GM04503 (cell line): ENCODE data around the gene CHMP6.
"Not testable (repeated sequence)": the region's sequence is repeated elsewhere in the genome, so short reads cannot be mapped to it uniquely, and the experiment has no call there.

Experiments
- DNase-seq: peaks from one replicate; pipeline ENCODE4 v3.0.0-alpha.2; 2012; ENCODE audit warnings: low read depth

The CHMP6 gene

DNA sequence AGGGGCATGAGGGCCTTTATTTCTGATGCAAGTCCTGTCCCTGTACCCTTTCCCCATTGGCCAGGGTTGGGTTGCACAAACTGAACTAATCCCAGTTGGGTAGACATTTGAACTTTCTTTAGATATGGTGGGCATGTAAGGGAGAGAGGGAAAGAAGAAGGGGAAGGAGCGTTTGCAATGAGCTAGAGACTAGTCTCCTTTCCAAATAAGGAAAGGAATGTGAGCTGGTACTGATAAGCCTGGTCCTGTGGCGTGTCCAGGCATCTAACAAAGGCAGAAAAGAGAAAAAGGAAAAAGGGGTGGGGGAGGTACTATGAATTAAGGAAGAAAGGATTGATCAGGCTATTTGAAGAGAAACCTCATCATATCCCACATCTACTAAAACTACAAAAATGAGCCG is 20.3 kb downstream of the CHMP6 start:
- no peak for DNase-seq

DNA sequence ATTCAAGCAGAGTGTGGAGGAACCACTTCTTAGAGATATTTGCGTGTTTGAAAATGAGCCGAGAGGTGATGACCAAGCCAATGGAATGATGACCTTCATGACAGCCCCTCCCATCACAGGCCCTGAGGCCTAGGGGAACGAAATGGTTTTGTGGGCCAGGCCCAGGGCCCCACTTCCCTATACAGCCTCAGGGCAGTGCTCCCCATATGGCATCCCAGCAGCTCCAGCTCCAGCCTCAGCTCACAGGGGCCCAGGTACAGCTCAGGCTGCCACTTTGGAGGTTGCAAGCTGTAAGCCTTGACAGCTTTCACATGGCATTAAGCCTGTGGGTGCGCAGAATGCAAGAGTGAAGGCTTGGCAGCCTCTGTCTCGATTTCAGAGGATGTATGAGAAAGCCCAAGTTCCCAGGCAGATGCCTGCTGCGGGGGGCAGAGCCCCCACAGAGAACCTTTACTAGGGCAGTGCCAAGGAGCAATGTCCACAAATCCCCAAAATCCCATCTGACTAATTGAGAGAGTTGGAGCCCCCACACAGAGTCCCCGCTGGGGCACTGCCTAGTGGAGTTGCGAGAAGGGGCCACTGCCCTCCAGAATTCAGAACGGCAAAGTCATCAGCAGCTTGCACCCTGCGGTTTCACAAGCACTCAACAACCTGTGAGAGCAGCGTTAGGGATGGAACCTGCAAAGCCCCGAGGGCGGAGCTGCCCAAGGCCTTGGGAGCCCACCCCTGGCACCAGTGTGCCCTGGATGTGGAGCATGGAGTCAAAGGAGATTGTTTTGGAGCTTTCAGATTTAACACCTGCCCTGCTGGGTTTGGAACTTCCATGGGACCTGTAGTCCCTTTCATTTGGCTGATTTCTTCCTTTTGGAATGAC is 21.2 kb downstream of the CHMP6 start:
- DNase-seq, result no peak

GRCh38 chr17:81013642-81014041 is 22.0 kb downstream of the CHMP6 start:
- no peak for DNase-seq

- DNase-seq, result no peak
These were observed 23.5 kb downstream of the CHMP6 start for GRCh38 chr17:81015136-81015535.

GRCh38 chr17:81016575-81016974 is 24.9 kb downstream of the CHMP6 start:
- DNase-seq, result no peak

GRCh38 chr17:81017330-81017729 is 25.7 kb downstream of the CHMP6 start:
- DNase-seq, result not testable (repeated sequence)

- no peak for DNase-seq
These were observed 26.6 kb downstream of the CHMP6 start for GRCh38 chr17:81018044-81018802.

GRCh38 chr17:81019563-81020442 is 28.2 kb downstream of the CHMP6 start:
- no peak for DNase-seq

DNA sequence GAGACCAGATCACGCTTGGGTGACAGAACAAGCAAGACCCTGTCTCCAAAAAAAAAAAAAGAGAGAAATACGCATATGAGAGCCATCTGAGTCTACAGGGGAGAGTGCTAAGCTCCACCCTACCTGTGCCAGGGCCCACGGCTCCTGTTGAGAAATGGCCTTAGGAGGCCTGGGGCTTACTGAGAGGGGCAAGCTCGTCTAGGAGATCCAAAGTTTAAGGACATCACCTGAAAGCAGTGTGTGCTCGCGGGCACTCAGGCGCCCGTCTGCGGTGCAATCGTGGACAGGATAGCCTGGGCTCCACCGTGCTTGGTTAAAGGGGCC is 28.8 kb downstream of the CHMP6 start:
- DNase-seq, result no peak

DNA sequence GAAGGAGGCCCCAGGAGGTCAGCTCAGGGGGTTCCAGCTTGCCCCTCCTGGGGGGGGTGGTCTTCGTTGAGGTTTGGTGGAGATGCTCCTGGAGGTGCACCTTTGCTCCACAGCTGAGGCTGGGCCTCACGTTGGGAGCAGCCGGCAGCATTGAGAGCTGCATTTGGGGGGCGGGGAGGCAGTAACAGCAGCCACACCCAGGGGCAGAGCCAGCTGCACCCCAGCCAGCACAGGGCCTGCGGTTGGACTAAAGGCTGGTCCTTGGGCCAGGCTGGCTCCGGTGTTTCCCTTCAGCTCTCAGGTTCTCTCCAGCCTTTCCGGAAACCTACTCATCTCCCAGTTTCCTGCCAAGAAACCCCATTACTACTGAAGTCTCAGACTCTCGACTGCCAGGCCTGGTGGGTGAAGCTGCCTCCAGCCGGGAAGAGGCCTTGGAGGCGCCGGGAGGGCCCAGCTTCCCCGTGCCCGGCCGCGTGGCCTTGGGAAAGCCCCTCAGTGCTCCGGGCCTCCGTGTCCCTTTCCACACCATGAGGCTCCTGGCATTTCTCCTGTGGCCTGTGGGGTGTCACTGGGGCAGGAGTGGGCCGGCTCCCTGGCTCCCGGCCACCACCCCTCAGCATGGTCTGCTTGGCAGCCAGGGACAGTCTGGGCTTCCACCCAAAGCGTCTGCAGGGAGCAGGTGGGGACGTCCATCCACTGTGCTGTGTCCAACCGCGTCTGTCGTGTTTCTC is 29.3 kb downstream of the CHMP6 start:
- no peak for DNase-seq

DNA sequence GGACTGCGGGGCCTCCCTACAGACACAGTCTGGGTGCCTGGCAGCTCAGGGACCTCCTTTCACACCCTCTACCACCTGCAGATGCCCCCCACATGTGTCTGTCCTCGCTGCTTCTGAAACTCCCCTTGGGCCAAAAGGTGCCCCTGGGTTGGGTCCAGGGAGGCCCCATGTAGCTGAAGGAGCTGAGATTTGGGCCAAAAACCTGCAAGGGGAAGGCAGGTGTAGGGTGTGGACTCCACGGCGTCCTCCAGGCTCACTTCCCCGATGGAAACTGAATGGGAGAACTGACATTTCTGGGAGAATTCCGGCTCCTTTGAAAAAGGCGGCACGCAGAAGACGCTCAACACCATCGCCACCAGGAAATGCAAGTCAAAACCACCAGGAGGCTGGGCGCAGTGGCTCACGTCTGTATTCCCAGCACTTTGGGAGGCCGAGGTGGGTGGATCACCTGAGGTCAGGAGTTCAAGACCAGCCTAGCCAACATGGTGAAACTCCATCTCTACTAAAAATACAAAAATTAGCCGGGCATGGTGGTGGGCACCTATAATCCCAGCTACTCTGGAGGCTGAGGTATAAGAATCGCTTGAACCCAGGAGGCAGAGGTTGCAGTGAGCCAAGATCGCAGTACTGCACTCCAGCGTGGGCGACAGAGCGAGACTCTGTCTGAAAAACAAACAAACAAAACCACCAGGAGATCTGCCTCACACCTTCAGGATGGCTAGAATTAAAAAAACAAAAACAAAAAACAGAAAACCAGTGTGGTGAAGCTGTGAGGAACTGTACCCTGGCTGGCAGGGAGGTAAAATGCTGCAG is 30.1 kb downstream of the CHMP6 start:
- DNase-seq, result no peak

DNA sequence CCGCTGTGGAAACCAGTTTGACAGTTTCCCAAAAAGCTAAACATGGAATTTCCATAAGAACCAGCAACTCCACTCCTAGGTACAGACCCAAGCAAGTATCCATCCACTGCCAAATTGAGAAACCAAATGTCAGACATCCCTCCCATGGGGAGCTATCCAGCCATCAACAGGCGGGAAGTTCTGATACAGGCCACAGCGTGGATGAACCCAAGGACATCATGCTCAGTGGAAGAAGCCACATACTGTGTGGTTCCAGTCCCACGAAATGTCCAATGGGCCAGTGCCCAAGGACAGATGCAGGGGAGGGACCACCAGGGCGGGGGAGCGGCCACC is 30.7 kb downstream of the CHMP6 start:
- DNase-seq, result no peak

- DNase-seq, result no peak
These were observed 33.6 kb downstream of the CHMP6 start for GRCh38 chr17:81025065-81025740.

- no peak for DNase-seq
These were observed 34.1 kb downstream of the CHMP6 start for GRCh38 chr17:81025741-81026129.

- no peak for DNase-seq
These were observed 34.8 kb downstream of the CHMP6 start for GRCh38 chr17:81026266-81027036.

- DNase-seq, result no peak
These were observed 35.4 kb downstream of the CHMP6 start for GRCh38 chr17:81027038-81027437.

GRCh38 chr17:81027591-81028505 is 36.2 kb downstream of the CHMP6 start:
- no peak for DNase-seq

- DNase-seq, result no peak
These were observed 36.8 kb downstream of the CHMP6 start for GRCh38 chr17:81028506-81028858.

GRCh38 chr17:81029859-81030258 is 38.2 kb downstream of the CHMP6 start:
- no peak for DNase-seq
